GM12891 (cell line): ENCODE measurements around the gene TACR2.

Experiments used
- DNase-seq: peaks from one replicate; pipeline ENCODE4 v3.0.0; 2011; ENCODE audit warnings: low spot score; ENCODE audit not compliant: insufficient read length
- FAIRE-seq: peaks from 2 replicates; lab custom pipeline; 2011; peaks lifted over from hg19 to GRCh38; lab: Jason Lieb, UNC
- PAX5 ChIP-seq: IDR thresholded peaks from 2 replicates; pipeline ENCODE4 v1.6.1; 2011; ENCODE audit warnings: low read length, moderate library complexity, mild to moderate bottlenecking; ENCODE audit not compliant: insufficient read depth, severe bottlenecking
- POLR2A ChIP-seq: IDR thresholded peaks from 2 replicates; pipeline ENCODE4 v1.6.1; 2011; ENCODE audit warnings: low read depth, low read length, control low read depth
- POLR2AphosphoS5 ChIP-seq: IDR thresholded peaks from 2 replicates; pipeline ENCODE4 v1.6.1; 2011; ENCODE audit warnings: low read depth, low read length, control low read depth
- POU2F2 ChIP-seq: IDR thresholded peaks from 2 replicates; pipeline ENCODE4 v1.6.1; 2011; ENCODE audit warnings: low read depth, mild to moderate bottlenecking, control low read depth, low read length, moderate library complexity
- SPI1 ChIP-seq: IDR thresholded peaks from 2 replicates; pipeline ENCODE4 v1.6.1; 2011; ENCODE audit warnings: low read depth, low read length, control low read depth
- TAF1 ChIP-seq: IDR thresholded peaks from 2 replicates; pipeline ENCODE4 v1.6.1; 2011; ENCODE audit warnings: low read depth, low read length, control low read depth

Gene TACR2

GRCh38 chr10:69421611-69422308, 5.0 kb upstream of the TACR2 start:
- FAIRE-seq (no peak), DNase-seq (no peak)
- TF ChIP-seq TAF1 (no peak), POU2F2 (no peak), SPI1 (no peak), PAX5 (no peak), POLR2A (no peak), POLR2AphosphoS5 (no peak)

DNA sequence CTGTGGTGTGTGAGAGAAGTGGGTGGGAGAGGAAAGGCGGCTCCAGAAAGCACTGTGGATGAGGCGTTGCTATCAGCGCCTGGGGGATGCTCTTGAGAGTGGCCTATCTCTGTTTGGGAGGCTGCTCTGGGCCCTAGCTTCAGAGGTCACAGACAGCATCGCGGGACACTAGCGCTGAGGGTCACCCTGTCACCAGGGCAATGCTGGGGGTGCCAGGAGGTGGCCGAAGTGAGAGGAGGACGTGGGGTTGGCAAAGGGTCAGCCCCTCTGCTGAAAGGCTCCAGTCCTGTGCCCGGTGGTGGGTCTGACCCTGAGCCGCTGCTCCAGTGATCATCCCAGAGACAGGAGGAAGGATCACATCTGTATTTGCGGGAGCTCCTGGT, 3.0 kb upstream of the TACR2 start:
- TF ChIP-seq POU2F2 (no peak), POLR2A (no peak), SPI1 (no peak), POLR2AphosphoS5 (no peak), PAX5 (no peak), TAF1 (no peak)
- no peak for FAIRE-seq

DNA sequence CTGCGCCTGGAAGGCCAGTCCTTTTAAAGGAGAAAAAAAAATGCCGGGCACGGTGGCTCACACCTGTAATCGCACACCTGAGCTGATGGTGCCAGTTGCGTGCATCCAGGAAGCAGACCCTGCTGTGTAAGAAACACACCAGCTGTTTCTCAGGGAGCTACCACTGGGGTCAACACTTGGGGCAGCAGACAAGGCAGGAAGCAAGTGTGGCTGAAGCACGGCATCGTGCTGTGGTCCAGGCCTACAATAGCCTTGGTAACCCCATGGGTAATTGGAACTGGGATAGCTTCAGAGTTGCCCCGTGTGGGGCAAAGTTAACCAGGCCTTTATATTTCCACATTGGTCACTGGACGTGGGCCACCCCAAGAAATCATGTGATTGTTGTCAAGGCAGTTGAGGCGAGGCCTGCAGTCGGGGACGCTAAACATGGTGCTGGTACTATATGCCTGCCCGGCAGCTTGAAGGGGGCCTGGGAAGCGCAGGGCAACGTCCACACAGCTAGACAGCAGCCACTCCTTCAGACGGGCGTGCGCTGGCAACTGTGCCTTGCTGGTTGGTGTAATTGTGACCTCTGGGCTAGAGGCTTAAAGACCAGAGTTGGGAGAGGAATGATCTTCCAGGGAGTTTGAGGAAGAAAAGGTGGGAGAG, 2.5 kb upstream of the TACR2 start:
- TF ChIP-seq PAX5 (no peak), POLR2AphosphoS5 (no peak)
- DNase-seq (no peak), FAIRE-seq (no peak)

More for the DNA sequence above, 3.0 kb upstream of the TACR2 start:
- DNase-seq: no peak

DNA sequence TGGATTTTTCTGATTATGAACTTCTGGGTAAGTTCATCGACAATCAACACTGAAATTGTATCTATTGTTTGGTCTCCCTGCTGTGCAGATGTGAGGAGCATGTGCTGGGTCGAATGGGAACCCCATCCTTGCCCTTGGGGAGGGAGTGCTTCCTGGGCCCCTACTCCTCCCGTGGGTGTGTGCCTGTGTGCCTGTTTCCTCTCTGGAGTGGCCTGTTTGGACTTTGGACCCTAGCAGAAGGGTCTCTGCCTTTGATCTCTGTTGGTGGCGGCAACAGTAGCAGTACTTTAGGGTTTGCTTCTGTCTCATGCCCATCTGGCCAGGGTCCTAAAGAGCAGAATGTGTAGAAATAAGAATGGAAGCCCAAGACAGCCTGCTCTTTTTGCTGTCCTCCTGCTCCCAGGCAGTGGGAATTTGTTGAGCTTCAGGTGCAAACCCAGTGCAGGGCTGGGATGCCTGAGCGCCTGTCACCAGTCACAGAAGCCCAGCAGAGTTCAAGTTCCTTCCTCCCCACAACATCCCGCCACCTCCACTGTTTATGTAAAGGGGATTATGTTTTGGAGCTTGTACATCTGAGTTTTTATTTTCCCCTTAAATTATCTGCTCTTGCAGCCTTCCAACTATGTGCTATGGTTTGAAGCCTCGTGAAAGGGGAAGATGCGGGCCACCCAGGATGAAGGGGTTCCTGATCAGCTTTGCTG, 1.5 kb upstream of the TACR2 start:
- DNase-seq: no peak
- TF ChIP-seq POLR2A (no peak), TAF1 (no peak), POU2F2 (no peak), PAX5 (no peak), SPI1 (no peak), POLR2AphosphoS5 (no peak)
- no peak for FAIRE-seq

DNA sequence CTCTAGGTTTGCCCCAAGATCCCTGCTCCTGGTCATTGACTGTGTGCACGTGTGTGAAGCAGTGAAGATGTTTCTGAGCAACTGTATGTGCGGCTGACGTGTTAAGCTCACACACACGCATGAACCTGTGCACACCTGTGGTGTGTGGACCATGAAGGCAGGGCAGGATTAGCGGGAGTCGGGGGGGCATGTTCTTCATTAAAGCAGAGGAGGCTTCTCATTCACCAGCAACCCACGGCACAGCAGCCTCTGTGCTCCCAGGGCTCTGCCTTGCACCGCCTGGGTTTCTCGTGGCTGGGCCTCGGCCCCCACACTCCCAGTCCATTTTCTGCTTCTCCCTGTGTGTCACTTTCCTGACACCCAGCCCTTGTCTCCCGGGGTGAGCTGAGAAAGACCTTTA, 824 bp upstream of the TACR2 start:
- TF ChIP-seq SPI1 (no peak), POLR2A (no peak), PAX5 (no peak), POLR2AphosphoS5 (no peak), TAF1 (no peak), POU2F2 (no peak)
- DNase-seq (no peak), FAIRE-seq (no peak)

GRCh38 chr10:69415951-69416350, 767 bp downstream of the TACR2 start:
- FAIRE-seq: no peak
- no peak for DNase-seq
- TF ChIP-seq PAX5 (no peak), POLR2AphosphoS5 (no peak), POLR2A (no peak), POU2F2 (no peak), TAF1 (no peak), SPI1 (no peak)

DNA sequence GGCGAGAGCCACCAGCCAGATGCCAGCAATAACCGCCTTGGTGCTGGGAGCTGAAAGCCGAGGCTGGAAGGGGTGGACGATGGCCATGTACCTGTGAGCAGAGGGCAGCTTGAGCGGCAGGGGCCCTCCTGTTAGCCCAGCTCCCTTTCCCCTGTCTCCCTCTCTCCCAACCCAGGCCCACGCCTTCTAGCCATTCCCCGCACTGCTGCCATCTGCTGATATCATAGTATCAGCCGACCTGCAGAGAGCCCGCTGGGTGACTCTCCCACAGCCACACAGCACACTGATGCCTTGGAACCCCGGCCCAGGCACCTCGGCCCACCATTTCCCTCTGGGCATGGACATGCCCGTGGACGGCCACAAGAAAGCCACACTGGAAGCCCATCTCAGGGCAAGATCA, 1.7 kb downstream of the TACR2 start:
- no peak for TF ChIP-seq SPI1
- TF ChIP-seq POU2F2: no peak
- TF ChIP-seq POLR2AphosphoS5: no peak
- no peak for TF ChIP-seq PAX5
- no peak for TF ChIP-seq POLR2A
- TF ChIP-seq TAF1: no peak
- FAIRE-seq (no peak), DNase-seq (no peak)

GRCh38 chr10:69414036-69415018, 2.4 kb downstream of the TACR2 start:
- FAIRE-seq: no peak
- DNase-seq: no peak
- no peak for TF ChIP-seq POLR2AphosphoS5
- TF ChIP-seq POLR2A: no peak
- TF ChIP-seq TAF1: no peak
- no peak for TF ChIP-seq POU2F2
- no peak for TF ChIP-seq PAX5
